ENCODE measurements around the gene ABO. TPM values are rescaled to one million over a fixed set of nuclear protein-coding genes. Genes with fewer than 3 reads are reported as not detected.

ABO gene
- total and polyA plus RNA-seq, 2 donors (not counting 1 experiment from before 2014, with no cell fraction given), result not detected

DNA sequence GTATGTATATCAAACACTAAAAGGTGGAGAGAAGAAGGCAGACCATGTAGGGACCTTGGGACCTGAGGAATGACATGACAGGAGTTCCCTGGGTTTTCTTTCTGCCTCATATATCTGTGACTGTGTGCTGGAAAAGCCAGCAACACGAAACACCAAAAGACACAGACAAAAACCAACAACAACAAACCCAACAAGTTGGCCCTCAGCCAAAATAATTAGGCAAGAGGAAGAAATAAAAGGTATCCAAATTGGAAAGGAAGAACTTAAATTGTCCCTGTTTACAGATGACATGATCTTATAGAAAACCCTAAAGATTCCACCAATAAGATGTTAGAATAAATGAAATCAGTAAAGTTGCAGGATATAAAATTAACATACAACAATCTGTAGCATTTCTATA is 21.7 kb downstream of the ABO start:
- Histone ChIP-seq H2AFZ (ENCODE audit: insufficient read depth, low read depth, low read length, poor library complexity, severe bottlenecking) (no peak overlapping the region), H3K9ac (ENCODE audit: low read length) (no peak overlapping the region), H3K27me3 (replicated peaks in 1 of 4; ENCODE audit: control extremely low read depth in 1 of 4, control insufficient read depth in 3 of 4, insufficient read depth in 4 of 4, low read length in 3 of 4) (peaks cover 0 to 22% (median 0%) of the 10 kb centered on the region in 4 experiments), H3K4me3 (ENCODE audit: control extremely low read depth in 1 of 5, extremely low read depth in 1 of 5, insufficient read depth in 1 of 5, low read depth in 2 of 5, low read length in 4 of 5) (no peak overlapping the region), H3K27ac (ENCODE audit: low read length in 2 of 2) (no peak overlapping the region), H3K79me2 (ENCODE audit: control insufficient read depth, insufficient read depth, low read length) (no peaks in the 10 kb centered on the region), H3K36me3 (replicated peaks in 1 of 2; ENCODE audit: control extremely low read depth in 1 of 2, control insufficient read depth in 1 of 2, extremely low read depth in 1 of 2, insufficient read depth in 2 of 2, low read length in 1 of 2) (no peaks in the 10 kb centered on the region), H3K4me1 (ENCODE audit: control insufficient read depth in 2 of 2, insufficient read depth in 2 of 2, low read length in 2 of 2) (no peaks in the 10 kb centered on the region), H3K9me3 (ENCODE audit: control extremely low read depth in 1 of 3, control insufficient read depth in 2 of 3, insufficient read depth in 1 of 3, low read length in 2 of 3) (peaks cover 0 to 13% (median 0%) of the 10 kb centered on the region in 3 donors), H3K4me2 (replicated peaks; ENCODE audit: low read depth, low read length, poor library complexity, severe bottlenecking) (no peak overlapping the region), H4K20me1 (ENCODE audit: control insufficient read depth, insufficient read depth, low read length, poor library complexity, severe bottlenecking) (no peaks in the 10 kb centered on the region)
- no peak overlapping the region for H3K4me3 Mint-ChIP-seq
- peaks cover 14% of the 10 kb centered on the region for H3K27me3 Mint-ChIP-seq
- H3K9me3 Mint-ChIP-seq (ENCODE audit: insufficient read depth), result peaks cover 2% of the 10 kb centered on the region
- no CpG with 5 or more reads among the region's 1 CpG for WGBS (ENCODE audit: insufficient coverage)
- H3K4me1 Mint-ChIP-seq, result no peaks in the 10 kb centered on the region
- intact Hi-C loops (cut with micrococcal nuclease), result no loop called here
- CTCF ChIA-PET, result no interaction called here
- POLR2A ChIA-PET, result no interaction called here
- TF ChIP-seq CTCF (IDR thresholded peaks at IDR 0.05) (no peak), EZH2 (IDR thresholded peaks at IDR 0.05; ENCODE audit: borderline replicate concordance, insufficient read depth, low read depth, low read length, poor library complexity, severe bottlenecking) (no peak)
- no peak for DNase-seq
- no peak for ATAC-seq (ENCODE audit: low read depth)
- H3K27ac Mint-ChIP-seq, result no peak overlapping the region

DNA sequence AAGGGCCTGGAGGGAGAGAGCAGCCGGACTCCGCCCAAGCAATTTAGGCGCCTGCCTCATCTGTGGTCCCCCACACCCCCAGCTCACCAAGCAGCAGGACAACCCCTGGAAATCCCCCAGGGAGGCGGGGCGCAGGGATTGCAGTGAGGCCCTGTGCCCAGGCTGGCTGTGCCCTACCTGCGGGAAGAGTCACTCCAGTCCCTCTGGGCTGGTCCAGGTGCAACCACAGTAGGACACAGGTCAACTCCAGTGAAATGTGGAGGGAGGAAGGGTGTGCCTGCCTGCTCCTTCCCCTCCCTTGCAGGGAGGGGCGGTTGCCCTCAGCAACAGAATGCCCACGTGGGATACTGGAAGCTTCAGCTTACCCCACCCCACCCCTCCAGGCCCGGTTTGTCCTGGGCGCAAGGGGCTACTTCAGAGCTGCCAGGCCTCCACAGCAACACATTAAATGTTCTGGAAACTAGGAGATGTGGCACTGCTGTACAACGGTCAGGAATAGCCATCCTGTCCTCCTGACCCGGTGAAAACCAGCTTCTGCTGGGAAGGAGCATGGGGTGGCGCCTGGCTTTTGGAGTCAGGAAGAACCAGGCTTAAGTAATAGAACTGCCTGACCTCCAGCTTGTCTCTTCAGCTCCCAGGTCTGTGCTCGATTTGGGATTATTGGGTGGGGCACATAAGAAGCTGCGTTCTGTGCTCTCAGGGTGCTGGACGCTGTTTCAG is 22.5 kb downstream of the ABO start:
- POLR2A ChIA-PET, result no interaction called here
- Histone ChIP-seq H3K27ac (ENCODE audit: low read length in 2 of 2) (no peak overlapping the region), H3K9me3 (ENCODE audit: control extremely low read depth in 1 of 3, control insufficient read depth in 2 of 3, insufficient read depth in 1 of 3, low read length in 2 of 3) (peaks cover 0 to 13% (median 0%) of the 10 kb centered on the region in 3 donors), H4K20me1 (ENCODE audit: control insufficient read depth, insufficient read depth, low read length, poor library complexity, severe bottlenecking) (no peaks in the 10 kb centered on the region), H3K4me2 (replicated peaks; ENCODE audit: low read depth, low read length, poor library complexity, severe bottlenecking) (no peak overlapping the region), H3K4me1 (ENCODE audit: control insufficient read depth in 2 of 2, insufficient read depth in 2 of 2, low read length in 2 of 2) (no peaks in the 10 kb centered on the region), H3K79me2 (ENCODE audit: control insufficient read depth, insufficient read depth, low read length) (no peaks in the 10 kb centered on the region), H3K36me3 (replicated peaks in 1 of 2; ENCODE audit: control extremely low read depth in 1 of 2, control insufficient read depth in 1 of 2, extremely low read depth in 1 of 2, insufficient read depth in 2 of 2, low read length in 1 of 2) (no peaks in the 10 kb centered on the region), H2AFZ (ENCODE audit: insufficient read depth, low read depth, low read length, poor library complexity, severe bottlenecking) (no peak overlapping the region), H3K27me3 (replicated peaks in 1 of 4; ENCODE audit: control extremely low read depth in 1 of 4, control insufficient read depth in 3 of 4, insufficient read depth in 4 of 4, low read length in 3 of 4) (peaks cover 0 to 17% (median 0%) of the 10 kb centered on the region in 4 experiments), H3K9ac (ENCODE audit: low read length) (no peak overlapping the region), H3K4me3 (ENCODE audit: control extremely low read depth in 1 of 5, extremely low read depth in 1 of 5, insufficient read depth in 1 of 5, low read depth in 2 of 5, low read length in 4 of 5) (no peak overlapping the region)
- peaks cover 2% of the 10 kb centered on the region for H3K9me3 Mint-ChIP-seq (ENCODE audit: insufficient read depth)
- DNase-seq, result no peak
- ATAC-seq (ENCODE audit: low read depth), result no peak
- no peaks in the 10 kb centered on the region for H3K4me1 Mint-ChIP-seq
- CTCF ChIA-PET, result no interaction called here
- H3K27me3 Mint-ChIP-seq, result peaks cover 14% of the 10 kb centered on the region
- WGBS (ENCODE audit: insufficient coverage), result 85% methylated on average over 12 of the region's 16 CpGs
- intact Hi-C loops (cut with micrococcal nuclease), result no loop called here
- TF ChIP-seq CTCF (IDR thresholded peaks at IDR 0.05) (no peak), EZH2 (IDR thresholded peaks at IDR 0.05; ENCODE audit: borderline replicate concordance, insufficient read depth, low read depth, low read length, poor library complexity, severe bottlenecking) (no peak)
- no peak overlapping the region for H3K4me3 Mint-ChIP-seq
- no peak overlapping the region for H3K27ac Mint-ChIP-seq

Measured in B cell (primary cell).